Smooth muscle cell (in vitro differentiated cells): ENCODE data around the gene YPEL3. TPM values are rescaled to one million over a fixed set of nuclear protein-coding genes. Genes with fewer than 3 reads are reported as not detected.

Experiments used
- DNase-seq: peaks from one replicate; lab custom pipeline; 2025; ENCODE audit not compliant: unreplicated experiment; lab: John Stamatoyannopoulos, UW
- H2AFZ ChIP-seq: fragments of 200-600 bp; sonication (generic); 2 replicates; pipeline ENCODE4 v1.6.0; 2016; ENCODE audit warnings: antibody characterized with exemption, low read depth, mild to moderate bottlenecking
- H3F3A ChIP-seq: fragments of 200-600 bp; sonication (generic); 2 replicates; pipeline ENCODE4 v1.6.0; 2017; ENCODE audit warnings: antibody characterized with exemption, low read depth
- H3K27ac ChIP-seq: fragments of 200-600 bp; sonication (generic); 2 replicates; pipeline ENCODE4 v1.5.1; 2016; ENCODE audit warnings: low read depth, mild to moderate bottlenecking
- H3K27me3 ChIP-seq: fragments of 200-600 bp; sonication (generic); 2 replicates; pipeline ENCODE4 v1.6.1; 2016; ENCODE audit warnings: low read depth, mild to moderate bottlenecking
- H3K36me3 ChIP-seq: fragments of 200-600 bp; sonication (generic); 2 replicates; pipeline ENCODE4 v1.5.1; 2016; ENCODE audit warnings: low read depth
- H3K4me1 ChIP-seq: fragments of 200-600 bp; sonication (generic); 2 replicates; pipeline ENCODE4 v1.5.1; 2016; ENCODE audit warnings: low read depth
- H3K4me2 ChIP-seq: fragments of 200-600 bp; sonication (generic); 2 replicates; pipeline ENCODE4 v1.6.0; 2016; ENCODE audit warnings: mild to moderate bottlenecking
- H3K4me3 ChIP-seq: fragments of 200-600 bp; sonication (generic); 2 replicates; pipeline ENCODE4 v1.5.1; 2016; ENCODE audit warnings: mild to moderate bottlenecking
- H3K79me2 ChIP-seq: fragments of 200-600 bp; sonication (generic); 2 replicates; pipeline ENCODE4 v1.6.0; 2016; ENCODE audit warnings: low read depth, mild to moderate bottlenecking
- H3K9ac ChIP-seq: fragments of 200-600 bp; sonication (generic); 2 replicates; pipeline ENCODE4 v1.6.0; 2016; ENCODE audit warnings: low read depth
- H3K9me3 ChIP-seq: fragments of 200-600 bp; sonication (generic); replicated peaks from 2 replicates; pipeline ENCODE4 v1.5.1; 2016; ENCODE audit warnings: low read depth
- H4K20me1 ChIP-seq: fragments of 200-600 bp; sonication (generic); 2 replicates; pipeline ENCODE4 v1.6.0; 2016; ENCODE audit warnings: low read depth
- WGBS: methylation state at CpG from one replicate; pipeline ENCODE4 v1.1.7; 2016; ENCODE audit warnings: low lambda C conversion rate; 5-methylcytosine and 5-hydroxymethylcytosine counted together
- polyA plus RNA-seq: library from polyadenylated mRNA; unstranded; fragments of >200 nt; fragmentation: Nextera tagmentation; extraction: Ambion mirVana; gene quantifications from 2 replicates; pipeline ENCODE4 v1.2.1, GENCODE V29; 2016
- total RNA-seq: library from RNA; depleted of rRNA; stranded (reverse); fragments of >200 nt; gene quantifications from 2 replicates; pipeline ENCODE4 v1.2.3, GENCODE V29; 2014
- TF ChIP-seq, protein P1 (sequence below): fragments of 200-600 bp; sonication (generic); IDR thresholded peaks from 2 replicates; pipeline ENCODE4 v1.5.1; 2017; ENCODE audit warnings: borderline replicate concordance, mild to moderate bottlenecking, antibody characterized with exemption; ENCODE audit not compliant: insufficient read depth, poor library complexity, severe bottlenecking

YPEL3 gene
- total and polyA plus RNA-seq, 2 experiments from 2014 or later: 37.5 to 65.9 TPM

DNA sequence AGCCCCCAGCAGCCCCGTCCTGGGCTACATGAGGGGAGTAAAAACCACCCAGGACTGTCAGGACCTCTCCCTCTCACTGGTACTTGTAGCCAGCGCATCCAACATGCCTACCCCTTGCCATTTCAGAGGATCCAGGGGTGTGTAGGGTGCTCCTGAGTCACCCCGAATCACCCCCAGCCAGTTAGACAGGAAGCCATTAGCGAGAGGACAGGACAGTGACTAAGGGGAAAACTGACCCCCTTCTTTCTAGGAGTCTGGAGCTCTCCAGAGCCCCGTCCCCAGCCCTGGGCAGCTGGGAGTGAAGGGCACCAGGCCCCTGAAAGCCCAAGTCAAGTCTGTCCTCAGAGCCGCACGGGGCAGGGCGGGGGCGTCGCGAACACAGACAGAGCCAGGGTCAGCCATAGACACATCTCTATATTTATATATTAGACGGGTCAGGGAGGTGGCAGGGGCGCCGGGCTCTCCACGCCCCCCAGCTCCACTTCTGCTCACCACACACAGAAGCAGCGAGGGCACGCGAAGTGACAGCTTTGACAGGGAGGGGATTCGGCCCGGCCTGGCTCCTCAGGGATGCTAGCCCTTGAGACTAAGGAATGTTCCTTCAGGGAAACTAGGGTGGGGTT lies 17.8 kb upstream of the YPEL3 start:
- Histone ChIP-seq H4K20me1 (peaks cover 44% of the 10 kb centered on the region), H3K9ac (no peak overlapping the region), H3K9me3 (no peaks in the 10 kb centered on the region), H3K27ac (peak overlapping the region; percentile 6), H2AFZ (no peak overlapping the region), H3K4me2 (no peak overlapping the region), H3K4me3 (no peak overlapping the region), H3F3A (peaks cover 29% of the 10 kb centered on the region), H3K36me3 (no peaks in the 10 kb centered on the region), H3K79me2 (no peaks in the 10 kb centered on the region), H3K27me3 (no peaks in the 10 kb centered on the region), H3K4me1 (no peaks in the 10 kb centered on the region)
- 84% methylated on average over 20 of the region's 20 CpGs for WGBS
- no peak for DNase-seq
- TF ChIP-seq, protein P1, sequence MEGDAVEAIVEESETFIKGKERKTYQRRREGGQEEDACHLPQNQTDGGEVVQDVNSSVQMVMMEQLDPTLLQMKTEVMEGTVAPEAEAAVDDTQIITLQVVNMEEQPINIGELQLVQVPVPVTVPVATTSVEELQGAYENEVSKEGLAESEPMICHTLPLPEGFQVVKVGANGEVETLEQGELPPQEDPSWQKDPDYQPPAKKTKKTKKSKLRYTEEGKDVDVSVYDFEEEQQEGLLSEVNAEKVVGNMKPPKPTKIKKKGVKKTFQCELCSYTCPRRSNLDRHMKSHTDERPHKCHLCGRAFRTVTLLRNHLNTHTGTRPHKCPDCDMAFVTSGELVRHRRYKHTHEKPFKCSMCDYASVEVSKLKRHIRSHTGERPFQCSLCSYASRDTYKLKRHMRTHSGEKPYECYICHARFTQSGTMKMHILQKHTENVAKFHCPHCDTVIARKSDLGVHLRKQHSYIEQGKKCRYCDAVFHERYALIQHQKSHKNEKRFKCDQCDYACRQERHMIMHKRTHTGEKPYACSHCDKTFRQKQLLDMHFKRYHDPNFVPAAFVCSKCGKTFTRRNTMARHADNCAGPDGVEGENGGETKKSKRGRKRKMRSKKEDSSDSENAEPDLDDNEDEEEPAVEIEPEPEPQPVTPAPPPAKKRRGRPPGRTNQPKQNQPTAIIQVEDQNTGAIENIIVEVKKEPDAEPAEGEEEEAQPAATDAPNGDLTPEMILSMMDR: no peak

GRCh38 chr16:30113031-30113710 lies 17.2 kb upstream of the YPEL3 start, which contains the start of gene GDPD3:
Gene GDPD3 (minus strand): TSS chr16:30113537. CDS start chr16:30113478, 59 bp downstream.
- Histone ChIP-seq H3K27me3 (no peaks in the 10 kb centered on the region), H3K36me3 (no peaks in the 10 kb centered on the region), H3K9ac (no peak within 1 kb of the TSS), H3K79me2 (no peaks in the 10 kb centered on the region), H3K4me1 (no peaks in the 10 kb centered on the region), H4K20me1 (peaks cover 50% of the 10 kb centered on the region), H3F3A (peaks cover 33% of the 10 kb centered on the region), H3K9me3 (no peaks in the 10 kb centered on the region), H3K4me3 (no peak within 1 kb of the TSS), H2AFZ (no peak within 1 kb of the TSS), H3K4me2 (no peak within 1 kb of the TSS), H3K27ac (peak within 1 kb of the TSS; percentile 6)
- TF ChIP-seq, protein P1: no peak
- no peak for DNase-seq
- WGBS: 73% methylated on average over 20 of the region's 20 CpGs

- peak; percentile 29 for DNase-seq
These were observed 16.4 kb upstream of the YPEL3 start for GRCh38 chr16:30112197-30113030.

More at GRCh38 chr16:30112197-30113030, 16.4 kb upstream of the YPEL3 start:
- no peak overlapping the region for H3K27ac ChIP-seq
- H3K4me2 ChIP-seq: no peak overlapping the region
- no peak overlapping the region for H2AFZ ChIP-seq
- no peaks in the 10 kb centered on the region for H3K27me3 ChIP-seq
- no peak overlapping the region for H3K9ac ChIP-seq
- peaks cover 40% of the 10 kb centered on the region for H3F3A ChIP-seq
- H3K4me3 ChIP-seq: no peak overlapping the region
- TF ChIP-seq, protein P1: peak; percentile 67
- H3K36me3 ChIP-seq: no peaks in the 10 kb centered on the region
- peaks cover 58% of the 10 kb centered on the region for H4K20me1 ChIP-seq
- whole genome bisulfite sequencing: 27% methylated on average over 21 of the region's 29 CpGs
- peaks cover under 1% of the 10 kb centered on the region for H3K79me2 ChIP-seq
- no peaks in the 10 kb centered on the region for H3K9me3 ChIP-seq
- no peaks in the 10 kb centered on the region for H3K4me1 ChIP-seq
